ENCODE data around the gene SH3TC1.

Gene SH3TC1

DNA sequence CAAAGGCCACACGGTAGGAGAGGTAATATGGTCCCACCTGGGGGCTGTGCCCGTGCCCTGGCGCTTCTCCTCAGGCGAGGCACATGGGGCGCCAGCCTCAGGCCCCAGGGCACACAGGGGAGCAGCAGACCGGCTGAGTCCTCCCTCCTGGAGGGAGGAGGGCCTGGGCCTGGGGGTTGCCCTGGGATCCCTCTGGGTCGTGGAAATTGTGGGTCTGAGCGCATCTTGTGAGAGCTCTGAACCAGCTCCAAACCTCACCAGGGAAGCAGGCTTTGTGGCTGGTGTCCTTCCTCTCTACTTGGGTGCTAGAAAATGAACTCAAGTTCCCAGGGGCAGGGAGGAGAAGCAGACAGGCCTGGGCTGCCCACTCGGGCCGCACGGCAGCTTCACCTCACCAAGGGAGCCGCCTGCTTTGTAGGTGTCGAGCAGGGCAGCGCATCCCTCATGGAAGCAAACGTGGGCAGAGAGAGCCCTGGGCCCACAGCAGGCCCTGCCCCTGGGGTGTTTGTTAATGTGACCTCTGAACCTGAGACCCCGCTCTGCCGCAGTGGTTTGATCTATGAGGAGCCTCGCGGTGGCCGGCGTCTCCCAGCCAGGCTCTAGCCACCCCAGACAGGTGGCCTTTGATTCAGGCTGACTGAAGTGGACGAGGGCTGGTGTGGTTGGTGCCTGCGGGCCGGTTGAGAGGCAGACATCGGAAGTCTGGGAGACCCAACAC, 81.2 kb downstream of the SH3TC1 start:
- no peak for DNase-seq

DNA sequence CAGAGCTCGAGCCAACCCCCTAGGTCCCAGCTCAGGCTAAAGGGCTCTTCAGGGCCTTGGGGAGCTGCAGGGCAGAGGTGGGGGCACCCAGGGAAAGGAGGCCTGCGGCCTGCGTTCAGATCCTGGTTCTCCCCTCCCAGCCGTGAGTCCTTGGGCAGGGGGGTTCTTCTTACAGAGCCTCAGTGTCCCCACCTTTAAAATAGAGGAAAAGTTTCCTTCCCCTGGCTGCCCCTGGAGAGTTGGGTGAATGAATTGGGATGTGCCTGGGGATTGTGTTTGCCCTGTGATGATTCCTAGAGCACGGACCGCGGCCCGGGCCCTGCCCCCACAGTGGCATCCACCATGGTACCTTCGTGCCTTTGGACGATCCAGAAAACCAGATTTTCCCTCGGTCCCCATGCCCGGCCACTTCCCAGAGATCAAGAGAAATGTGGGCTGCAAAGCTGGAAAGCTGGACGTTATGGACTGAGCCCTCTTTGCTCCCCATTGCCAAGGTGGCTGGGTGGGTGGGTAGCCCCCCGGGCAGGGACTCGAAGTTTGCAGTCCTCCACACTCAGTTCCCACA, 81.9 kb downstream of the SH3TC1 start:
- DNase-seq, result no peak

DNA sequence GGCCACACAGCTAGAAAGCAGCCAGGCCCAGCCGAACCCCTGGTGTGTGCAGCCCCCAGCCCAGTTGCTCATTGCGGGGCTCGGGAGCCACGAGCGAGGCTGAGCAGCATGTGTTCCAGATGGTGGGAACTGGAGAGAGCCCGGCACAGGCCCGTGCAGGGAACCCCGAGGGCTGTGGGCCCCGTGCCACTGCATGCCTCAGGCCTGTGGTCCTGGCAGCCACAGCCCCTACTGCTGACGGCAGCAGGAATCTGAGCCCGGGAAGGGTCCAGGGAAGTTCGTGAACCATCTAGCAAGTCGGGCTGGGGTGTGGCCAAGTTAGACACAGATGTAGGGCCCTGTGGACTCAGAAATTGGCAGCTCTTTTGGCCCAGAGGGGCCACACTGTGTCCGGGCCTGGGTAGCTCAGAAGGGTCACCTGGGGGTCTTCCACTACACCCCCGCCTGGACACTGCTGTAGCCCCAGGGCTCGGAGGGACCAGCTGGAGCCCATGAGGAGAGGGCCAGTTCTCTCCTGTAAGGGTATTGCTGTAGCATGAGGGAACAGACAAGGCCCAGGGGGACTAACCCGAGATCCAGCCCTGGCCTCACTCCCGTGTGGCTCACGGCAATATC, 82.5 kb downstream of the SH3TC1 start:
- no peak for DNase-seq

DNA sequence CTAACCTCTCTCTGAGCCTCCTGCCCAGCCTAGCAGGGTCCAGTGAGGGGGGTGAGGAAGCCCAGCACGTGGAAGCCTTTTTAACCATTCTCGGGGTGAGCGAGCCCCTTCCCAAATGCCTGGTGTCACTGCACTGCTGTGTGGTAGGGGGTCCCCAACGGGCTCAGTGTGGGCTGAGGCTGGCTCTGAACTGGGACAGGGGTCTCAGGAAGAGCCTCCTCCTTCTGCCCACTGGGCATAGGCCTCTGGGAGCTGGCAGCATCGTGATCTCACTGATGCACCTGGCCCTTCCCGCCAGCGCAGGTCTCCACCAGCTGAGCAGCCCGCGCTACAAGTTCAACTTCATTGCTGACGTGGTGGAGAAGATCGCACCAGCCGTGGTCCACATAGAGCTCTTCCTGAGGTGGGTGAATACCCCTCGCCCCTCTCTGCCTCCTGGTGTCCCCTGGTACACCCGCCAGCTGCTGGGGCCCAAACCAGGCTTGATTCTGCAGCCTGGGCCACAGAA, 83.1 kb downstream of the SH3TC1 start:
- no peak for DNase-seq

DNA sequence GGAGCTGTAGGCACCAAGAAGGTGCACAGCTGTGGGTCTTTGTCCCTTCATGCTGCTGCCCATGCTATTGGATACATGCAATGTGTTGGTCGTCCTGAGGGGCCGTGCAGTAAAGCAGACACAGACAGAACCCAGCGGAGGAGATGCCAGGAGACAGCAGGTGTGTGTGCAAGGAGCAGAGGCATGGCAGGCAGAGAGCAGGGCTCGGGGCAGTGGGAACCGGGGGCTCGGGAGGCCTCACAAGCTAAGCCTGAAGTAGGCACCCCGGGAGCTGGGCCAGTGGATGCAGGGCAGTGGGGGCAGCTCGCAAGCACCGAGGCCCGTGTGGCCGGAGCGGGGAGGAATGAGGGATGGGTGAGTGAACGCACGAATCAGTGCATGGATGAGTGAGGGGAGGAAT, 83.7 kb downstream of the SH3TC1 start:
- DNase-seq, result no peak

DNA sequence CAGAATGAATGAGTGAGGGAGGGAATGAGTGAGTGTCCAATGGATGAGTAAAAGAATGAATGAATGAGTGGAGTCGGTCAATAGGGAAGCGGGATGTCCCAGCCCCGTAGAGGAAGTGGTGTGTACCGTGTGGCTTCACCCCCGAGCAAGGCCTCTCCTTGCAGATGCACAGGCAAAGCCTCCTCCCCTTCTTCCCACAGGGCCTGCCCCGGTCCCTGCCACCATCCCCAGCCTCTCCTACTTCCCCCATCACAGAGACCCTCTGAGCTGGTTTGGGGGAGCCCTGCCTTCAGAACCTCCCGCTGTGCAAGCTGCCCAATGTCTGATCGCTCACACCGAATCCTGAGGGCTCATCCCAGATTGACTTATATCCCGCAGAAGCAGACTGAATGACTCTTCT, 84.1 kb downstream of the SH3TC1 start:
- DNase-seq, result no peak

DNA sequence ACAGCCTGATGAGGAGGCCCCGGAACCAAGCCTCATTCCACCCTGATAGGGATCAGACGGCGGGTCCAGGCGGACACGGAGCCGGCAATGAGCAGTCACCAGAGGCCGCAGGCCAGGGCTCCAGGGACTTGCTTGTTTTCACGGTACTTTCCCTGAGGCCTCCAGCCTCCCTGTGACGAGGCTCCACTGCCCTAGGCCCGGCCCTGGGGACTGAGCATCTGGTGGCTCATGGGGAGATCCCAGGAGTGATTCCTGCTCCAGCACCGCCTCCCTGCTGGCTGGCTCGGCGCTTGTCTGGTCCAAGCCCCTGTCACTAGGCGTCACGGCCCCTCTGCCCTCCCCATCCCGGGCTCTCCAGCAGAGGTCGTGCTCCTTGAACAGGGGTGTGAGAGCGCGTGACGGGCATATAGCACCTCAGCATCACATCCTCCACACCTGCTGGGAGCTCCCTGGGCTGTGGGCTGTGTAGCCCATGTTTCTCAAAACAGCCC, 84.6 kb downstream of the SH3TC1 start:
- DNase-seq, result no peak

DNA sequence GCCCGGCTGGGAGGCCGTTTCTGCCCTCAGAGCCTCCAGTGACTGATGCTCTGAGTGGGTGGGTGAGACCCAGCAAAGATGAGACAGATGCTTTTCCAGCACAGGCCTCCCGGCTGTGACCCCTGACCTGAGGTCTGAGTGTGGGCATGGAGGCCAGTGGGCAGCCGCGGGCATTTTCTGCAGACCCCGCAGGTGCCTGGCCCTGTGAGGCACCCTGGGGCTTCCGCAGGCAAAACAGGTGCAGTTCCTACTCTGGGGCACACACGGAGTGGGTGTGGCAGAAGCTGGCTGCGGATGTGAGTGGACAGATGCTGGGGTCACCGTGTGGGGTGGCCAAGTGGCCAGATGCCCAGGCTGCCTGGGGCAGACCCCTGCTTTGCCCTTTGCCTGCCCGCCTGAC, 85.3 kb downstream of the SH3TC1 start:
- DNase-seq, result no peak

DNA sequence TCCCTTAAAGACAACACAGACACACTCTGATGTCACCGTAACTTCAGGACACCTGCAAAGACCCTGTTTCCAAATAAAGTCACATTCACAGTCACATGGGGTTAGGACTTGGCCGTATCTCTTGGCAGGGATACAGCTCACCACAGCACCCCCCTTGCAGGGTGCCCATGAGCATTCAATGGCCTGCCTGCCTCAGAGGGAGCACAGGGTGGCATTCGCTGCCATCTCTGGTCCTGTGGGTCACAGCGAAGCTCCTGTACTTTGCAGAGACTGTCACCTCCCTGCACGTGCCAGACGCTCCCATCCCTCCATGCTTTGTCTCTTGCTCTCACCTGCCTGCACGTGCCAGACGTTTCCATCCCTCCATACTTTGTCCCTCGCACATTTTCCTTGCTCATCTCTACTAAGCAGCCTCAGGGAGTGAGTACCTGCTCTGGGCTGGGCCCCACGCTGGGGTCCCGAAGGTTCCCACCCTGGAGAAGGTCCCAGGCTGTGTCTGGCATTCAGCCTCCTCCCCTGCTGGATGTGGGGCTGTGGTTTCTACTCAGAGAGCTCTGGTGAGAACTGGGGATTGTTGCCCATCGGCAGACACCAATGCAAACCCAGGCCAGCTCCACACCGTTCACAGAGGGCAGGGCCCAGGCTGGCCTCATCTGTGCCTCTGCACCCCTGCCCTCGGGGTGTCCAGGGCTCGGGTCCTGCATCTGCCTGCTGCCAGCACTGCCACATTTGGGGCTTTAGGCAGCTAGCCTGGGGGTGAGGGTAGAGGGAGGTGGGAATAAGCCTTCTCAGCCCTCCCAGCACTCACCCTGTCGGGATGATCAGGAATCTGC, 86.3 kb downstream of the SH3TC1 start:
- no peak for DNase-seq

DNA sequence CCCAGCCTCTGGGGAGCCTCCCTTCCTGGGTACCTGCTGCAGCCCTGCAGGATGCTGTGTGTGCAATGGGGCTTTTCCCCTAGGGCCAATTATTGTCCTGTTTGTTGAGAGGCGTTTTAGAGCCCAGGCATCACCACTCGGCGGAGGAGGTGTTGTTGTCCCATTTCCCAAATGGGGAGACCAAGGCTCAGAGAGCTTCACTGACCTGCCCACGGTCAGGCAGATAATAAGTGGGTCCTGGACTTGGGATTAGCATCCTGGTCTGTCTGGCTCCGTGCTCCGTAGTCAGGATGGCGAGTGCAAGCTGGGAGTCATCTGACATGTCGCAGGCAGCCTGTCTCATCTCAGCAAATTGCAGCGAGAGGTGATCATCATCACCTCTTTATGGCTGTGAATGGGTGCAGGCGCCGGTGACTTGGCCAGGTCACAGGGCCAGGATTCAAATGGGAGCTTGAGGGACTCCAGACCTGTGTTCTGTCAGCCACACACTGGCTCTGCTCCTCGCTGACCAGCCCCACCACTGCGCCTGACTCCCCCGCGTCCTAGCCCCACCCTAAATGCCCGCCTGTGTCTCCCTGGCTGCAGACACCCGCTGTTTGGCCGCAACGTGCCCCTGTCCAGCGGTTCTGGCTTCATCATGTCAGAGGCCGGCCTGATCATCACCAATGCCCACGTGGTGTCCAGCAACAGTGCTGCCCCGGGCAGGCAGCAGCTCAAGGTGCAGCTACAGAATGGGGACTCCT, 87.1 kb downstream of the SH3TC1 start:
- DNase-seq, result no peak

DNA sequence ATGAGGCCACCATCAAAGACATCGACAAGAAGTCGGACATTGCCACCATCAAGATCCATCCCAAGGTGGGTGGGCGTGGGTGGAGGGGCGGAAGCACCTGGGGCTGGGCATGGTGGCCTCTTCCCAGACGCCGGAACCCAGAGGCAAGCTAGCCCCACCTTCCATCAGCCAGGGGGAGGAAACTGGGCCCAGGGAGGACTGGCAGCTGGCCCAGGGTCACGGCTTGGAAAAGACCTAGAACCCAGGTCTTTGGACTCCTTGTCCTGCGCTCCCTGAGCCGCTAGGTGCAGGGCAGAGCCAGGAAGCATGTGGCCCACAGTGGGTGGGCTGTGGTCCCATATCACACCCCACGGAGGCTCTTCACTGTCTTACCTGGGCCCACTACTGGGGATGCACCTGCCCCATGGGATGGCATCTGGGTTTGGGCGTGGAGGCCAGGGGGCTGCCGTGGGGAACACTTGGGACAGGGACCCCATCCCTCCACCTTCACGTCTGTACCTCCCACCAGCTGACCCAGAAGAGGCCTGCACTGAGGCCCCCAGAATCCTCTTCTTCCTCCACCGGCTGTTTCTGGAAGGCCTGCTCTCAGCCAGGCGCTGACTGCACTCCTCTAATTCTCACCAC, 87.7 kb downstream of the SH3TC1 start:
- DNase-seq, result no peak

DNA sequence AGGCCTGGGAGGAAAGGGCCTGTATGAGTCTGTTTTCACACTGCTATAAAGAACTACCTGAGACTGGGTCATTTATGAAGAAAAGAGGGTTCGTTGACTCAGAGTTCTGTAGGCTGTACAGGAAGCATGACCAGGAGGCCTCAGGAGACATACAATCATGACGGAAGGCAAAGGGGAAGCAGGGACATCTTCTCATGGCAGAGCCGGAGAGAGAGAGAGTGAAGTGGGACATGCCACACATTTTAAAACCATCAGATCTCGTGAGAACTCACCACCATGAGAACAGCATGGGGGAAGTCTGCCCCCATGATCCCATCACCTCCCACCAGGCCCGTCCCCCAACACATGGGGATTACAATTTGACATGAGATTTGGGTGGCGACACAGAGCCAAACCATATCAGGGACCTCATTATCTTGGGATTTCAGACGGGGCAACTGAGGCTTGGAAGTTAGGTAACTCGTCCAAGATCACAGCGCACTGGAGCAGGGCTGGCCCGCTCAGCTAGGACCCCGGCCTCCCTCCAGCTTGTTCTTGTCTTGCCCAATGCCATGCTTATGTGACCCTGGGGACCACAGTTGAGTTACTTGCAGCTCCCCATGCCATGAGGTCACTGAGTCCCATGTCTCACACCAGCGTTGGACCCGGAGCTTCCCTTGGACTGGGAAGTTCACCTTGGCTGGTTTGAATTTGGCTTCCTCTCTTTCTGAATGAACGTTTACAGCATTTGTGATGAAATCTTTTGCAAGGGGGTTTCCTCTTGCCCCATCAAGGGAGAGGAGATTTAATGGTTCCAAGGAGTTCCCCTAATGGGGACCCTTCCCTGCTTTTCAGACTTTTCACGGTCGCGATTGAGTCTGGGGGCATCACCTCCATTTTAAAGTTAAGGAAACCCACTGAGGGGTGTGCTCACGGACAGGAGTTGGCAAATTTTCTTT, 88.5 kb downstream of the SH3TC1 start:
- DNase-seq, result no peak

DNA sequence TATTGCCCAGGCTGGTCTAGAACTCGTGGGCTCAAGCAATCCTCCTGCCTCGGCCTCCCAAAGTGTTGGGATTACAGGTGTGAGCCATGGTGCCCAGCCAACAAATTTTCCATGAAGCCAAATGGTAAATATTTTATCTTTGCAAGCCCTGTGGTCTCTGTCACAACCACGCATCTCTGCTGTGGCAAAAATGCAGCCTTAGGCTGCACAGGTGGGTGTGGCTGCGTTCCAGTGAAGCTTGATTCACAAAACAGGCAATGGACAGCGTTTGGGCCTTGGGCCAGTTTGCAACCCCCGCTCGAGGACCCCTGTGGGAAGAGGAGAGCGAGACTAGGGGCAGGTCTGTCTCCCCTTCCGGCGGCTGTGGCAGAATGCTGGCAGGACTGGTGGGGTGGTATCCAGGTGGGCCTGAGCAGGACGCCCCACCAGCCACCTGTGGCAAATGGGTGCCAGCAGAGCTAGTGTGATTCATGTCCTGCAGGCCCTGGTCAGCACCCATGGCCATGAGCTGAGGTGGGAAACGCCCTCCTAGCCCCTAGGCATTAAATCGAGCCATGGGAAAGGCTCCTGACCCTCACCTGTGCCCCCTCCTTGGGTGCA, 90.2 kb downstream of the SH3TC1 start:
- no peak for DNase-seq

DNA sequence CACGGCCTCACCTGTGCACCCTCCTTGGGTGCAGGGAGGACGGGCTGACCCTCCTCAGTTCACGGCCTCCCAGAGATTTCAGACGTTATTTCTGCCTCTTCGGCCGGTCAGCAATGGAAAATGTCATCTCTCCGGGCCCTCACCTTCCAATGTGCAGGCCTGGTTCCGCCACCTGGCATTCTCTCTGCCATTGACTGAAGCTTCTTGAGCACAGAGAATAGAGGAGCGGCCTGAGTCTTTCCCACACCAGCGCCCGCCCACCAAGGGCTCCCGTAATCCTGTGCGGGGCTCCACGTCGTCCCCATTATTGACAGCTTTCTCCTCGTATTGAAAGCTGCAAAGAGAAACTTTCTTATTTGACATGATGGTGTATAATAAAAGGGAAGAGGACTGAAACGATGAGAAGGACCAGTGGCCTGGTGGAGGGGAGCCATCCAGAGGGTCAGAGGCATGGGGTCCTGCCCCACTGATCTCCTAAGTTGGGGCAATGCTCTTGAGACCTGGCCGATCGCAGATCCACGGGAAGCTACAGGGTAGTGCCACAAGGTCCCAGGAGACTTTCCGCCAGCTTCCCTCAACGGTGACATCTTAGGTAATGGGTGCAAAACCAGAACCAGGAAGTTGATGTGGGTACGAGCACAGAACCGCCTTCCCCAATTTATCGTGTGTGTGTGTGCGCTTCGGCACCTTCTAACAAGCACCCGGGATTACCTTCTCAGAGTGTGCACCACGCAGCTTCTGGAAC, 91.0 kb downstream of the SH3TC1 start:
- DNase-seq, result no peak

DNA sequence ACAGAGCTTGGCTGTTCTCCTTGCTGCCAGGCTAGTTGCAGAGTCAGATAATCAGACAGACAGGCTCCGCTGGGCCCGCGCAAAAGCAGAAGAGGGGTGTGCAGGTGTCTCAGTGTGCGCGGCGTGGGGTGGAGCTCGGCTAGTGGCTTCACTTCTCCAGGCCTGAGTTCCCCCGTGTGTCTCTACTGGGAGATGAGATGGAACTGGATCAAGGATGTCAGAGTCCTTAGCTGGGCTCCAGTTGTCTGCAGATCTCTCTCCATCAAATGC, 91.5 kb downstream of the SH3TC1 start:
- no peak for DNase-seq
